Right renal pelvis (tissue), 4 donors: Measurements from ENCODE around the gene USP47. TPM values are rescaled to one million over a fixed set of nuclear protein-coding genes. Genes with fewer than 3 reads are reported as not detected.

Experiments
- DNase-seq, 4 donors: peaks; one replicate each; pipeline ENCODE4 v3.0.0-alpha.2; 2013; ENCODE audit warnings: low read depth in 4 of 4, low spot score in 3 of 4, missing footprints in 1 of 4
- polyA plus RNA-seq, 4 donors: library from polyadenylated mRNA; unstranded; fragments of 120-200 nt; gene quantifications; one replicate each; pipeline ENCODE4 v1.2.1, GENCODE V29; 2013; ENCODE audit not compliant: insufficient read length in 4 of 4

Gene USP47
- polyA plus RNA-seq, 4 donors: 75.0 to 90.0 (median 84.8) TPM

DNA sequence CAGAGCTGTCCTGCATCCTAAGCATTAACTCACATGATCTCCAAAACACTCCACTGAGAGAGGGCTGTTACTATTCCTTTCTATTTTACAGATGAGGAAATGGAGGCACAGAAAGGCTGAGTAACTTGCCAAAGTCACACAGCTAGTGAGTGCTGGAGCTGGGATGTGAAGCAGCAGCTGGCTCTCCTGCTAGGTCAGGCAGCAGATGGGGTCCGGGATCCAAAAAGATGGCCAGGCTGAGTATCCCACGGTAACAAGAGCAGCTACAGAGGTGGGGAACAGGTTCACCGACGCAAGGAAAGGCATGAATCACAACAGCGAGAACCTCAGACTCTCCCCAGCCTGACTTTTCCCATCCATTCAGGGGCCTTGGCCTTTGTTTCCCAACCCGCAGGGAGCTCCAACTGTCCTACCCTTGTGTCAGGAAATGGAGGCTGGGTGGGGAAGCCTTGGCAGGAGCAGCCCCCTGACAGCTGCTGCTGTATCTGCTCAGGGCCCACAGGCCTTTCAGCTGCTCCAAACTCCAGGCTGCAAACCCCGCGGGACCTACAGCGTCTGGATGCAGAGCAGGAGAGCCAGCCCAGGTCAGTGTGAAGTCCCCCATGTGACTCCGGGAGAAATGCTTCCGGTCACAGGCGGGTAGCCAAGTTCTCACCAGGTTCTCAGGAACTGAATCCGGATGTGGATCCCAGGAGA is 137.2 kb downstream of the USP47 start:
- peak in 1 of 4 donors; percentile 57 for DNase-seq

DNA sequence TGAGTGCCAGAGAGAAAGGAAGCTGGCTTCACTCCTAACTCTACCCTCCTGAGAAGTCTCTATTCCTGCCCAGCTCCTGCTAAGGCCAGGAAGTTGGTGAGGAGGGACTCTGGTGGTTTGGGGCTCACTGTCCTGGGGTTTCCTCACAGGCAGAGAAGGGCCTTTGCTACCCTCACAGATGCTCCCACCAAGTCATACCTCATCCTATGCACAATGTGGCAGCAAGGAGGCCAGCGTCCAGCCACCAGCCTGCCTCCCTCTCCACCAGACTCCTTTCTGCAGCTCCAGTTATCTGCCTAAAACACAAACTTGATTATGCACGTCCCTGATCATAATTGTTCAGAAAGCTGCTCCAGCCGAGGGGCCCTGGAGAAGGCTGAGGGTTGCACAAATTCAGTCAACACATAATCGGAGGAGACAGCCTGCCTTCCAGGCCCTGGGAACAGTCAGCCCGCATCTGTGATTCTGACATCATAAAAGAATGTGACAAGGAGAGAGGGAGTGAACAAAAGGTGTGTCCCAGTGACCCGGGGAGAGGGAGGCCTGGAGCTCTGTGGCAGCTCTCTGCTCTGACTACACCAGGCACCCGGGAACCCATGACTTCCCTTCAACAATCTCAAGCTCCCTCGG is 137.8 kb downstream of the USP47 start:
- DNase-seq: peak in 1 of 4 donors; percentile 17

DNA sequence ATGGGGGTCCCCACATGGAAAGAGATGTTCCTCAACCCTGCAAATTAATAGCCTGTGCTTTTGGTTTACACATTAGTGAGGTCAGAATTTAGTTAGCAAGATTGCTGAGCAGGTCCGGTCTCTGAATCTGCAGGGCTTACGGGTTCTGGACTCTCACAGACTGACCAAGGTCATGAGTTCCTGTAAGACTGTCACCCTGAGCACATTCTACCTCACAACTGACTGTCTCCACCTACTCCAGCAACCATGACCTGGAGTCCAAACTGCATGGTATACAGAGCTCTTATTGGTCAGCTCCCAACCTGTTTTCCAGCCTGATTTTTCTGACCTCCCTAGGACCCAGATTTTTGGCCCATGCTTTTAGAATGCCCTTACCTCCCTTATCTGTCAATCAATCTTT is 138.4 kb downstream of the USP47 start:
- DNase-seq: no peak

DNA sequence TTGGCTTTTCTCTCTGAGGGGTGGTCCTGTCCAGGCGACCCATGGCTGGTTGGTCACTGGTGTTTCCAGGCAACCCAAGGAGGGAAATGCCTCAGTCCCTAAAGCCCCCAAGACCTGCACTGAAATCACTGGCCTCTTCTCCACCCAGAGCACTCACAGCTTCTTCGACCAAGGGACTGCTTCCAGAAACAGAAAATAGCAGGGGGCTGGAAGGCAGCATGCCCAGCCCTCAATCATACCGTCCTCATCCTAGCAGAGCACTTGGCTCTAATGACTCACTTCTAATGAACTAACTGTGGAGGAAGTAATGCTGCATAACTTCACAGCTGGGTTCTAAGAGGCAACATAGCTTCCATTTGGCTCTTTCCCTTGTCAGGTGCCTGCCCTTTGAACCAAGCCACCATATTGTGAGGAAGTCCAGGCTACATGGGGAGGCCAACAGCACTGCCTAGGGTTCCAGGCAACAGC is 139.1 kb downstream of the USP47 start:
- DNase-seq: no peak

DNA sequence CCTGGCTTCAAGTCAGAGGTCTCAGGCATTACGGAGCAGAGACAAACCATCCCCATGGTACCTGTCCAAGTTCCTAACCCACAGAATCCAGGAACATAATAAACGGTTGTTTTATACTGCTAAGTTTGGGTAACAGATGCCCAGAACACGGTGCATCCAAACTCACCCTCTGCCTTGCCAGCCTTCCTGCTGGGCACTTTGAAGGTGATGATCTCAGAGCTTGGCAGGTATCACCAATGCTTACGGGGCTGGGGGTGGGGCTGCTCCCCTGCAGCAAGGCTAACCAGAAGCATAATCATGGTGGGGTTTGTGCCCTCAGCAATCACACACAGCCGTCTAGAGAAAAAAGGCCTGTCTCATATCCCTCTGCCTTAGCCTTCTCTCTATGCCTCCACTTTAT is 139.6 kb downstream of the USP47 start:
- no peak for DNase-seq

DNA sequence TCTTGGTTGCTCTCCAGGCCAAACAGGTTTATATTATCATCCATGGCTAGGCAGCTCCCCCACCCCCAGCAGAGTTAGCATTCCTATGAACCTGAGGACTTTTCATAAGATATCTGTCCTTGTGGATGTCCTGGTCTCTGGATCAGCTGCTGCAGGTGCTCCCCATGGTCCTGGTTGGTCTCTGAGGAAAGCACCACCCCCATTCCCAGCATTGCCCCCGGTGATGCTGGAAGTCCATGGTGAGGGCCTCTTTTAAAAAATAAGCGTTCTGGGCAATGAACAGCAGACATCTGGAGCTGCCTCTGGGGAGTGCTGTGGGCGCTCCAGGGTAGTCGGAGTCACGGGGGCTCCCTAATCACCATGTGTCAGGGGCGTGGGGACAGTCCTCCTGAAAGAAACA is 140.1 kb downstream of the USP47 start:
- no peak for DNase-seq

GRCh38 chr11:11982461-11982860 is 140.7 kb downstream of the USP47 start:
- DNase-seq: no peak

DNA sequence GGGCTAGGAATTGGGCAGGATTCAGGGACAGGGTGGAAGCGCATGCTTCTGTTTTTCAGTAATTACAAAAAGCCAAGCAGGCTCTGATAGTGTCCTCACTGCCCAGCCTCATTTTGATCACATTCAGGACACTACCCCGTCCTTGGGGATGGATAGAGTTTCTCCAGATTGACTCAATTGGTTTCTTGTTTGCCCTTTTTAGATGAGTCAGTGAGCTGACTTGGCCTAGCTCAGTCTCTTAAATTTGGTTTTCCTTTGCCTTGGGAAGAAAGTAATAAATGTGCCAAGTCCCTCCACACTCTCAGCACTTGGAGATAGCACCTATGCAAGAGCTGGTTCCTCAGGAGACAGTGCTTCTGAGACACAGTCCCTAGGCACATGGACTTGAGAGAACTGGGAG is 141.2 kb downstream of the USP47 start:
- DNase-seq: no peak

DNA sequence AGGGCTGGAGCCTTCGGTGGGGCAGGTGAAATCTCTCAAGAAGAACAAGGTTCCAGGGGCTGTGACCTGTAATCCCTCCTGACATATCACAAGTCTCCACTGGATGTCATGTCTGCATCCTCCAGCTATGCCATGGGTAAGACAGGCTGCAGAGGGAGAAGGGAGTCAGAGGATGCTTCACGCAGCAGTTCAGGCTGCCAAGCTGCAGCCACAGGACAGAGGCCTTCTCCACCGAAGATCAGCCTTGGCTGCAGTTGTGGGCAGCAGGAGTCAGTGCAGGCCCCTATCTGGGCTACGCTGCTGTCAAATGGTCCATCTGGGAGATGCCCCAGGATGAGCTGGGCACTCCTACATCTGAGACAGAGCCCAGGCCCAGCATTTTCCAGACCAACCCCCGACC is 141.7 kb downstream of the USP47 start:
- no peak for DNase-seq

- no peak for DNase-seq
Observed at GRCh38 chr11:11984563-11984962, 142.8 kb downstream of the USP47 start.

GRCh38 chr11:11985016-11985715 is 143.4 kb downstream of the USP47 start:
- DNase-seq: no peak

DNA sequence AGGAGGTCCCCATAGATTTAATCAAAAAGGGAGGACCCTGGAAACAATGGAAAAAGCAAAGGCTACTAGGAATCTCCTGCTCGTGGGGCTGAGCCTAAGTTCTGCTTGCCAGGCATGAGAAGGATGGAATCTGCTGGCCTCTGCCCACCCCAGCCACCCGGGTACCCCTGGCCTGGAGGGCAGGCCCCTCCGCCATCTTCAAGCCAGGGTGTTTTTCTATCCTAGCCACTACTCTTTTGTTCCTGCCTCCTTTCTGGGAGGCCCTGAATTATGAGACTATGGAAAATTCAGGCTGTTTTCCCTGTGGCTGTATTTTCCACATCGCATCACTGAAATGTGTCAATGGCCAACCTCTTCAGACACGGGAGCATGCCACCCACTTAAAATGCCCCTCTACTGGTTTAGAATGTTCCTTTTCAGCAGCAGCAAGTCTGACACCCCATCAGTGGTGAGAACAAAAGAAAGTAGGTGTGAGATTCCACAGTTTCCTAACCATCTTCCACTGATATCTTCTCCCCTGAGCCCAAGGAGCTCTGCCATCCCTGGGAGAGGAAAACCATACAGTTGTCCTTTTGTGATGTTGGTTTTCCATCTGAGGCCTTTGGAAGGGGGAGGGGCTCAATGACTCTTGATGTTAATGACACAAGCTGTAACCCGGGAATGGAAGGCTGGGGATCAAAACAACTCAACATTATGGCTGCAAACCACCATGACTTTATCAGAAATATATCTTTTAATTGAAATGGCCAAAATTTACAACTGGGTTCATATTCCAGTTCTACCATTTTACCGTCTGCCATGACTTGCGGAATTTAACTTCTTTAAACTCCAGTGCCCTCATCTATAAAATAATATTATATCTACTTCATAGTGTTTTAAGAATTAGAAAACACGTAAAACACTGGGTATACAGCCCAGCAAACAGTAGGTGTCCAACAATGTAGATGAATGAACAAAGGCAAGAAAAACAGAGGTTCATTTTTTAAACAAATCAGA is 144.5 kb downstream of the USP47 start:
- no peak for DNase-seq

- DNase-seq: no peak
Observed at GRCh38 chr11:11987503-11988022, 145.8 kb downstream of the USP47 start.

DNA sequence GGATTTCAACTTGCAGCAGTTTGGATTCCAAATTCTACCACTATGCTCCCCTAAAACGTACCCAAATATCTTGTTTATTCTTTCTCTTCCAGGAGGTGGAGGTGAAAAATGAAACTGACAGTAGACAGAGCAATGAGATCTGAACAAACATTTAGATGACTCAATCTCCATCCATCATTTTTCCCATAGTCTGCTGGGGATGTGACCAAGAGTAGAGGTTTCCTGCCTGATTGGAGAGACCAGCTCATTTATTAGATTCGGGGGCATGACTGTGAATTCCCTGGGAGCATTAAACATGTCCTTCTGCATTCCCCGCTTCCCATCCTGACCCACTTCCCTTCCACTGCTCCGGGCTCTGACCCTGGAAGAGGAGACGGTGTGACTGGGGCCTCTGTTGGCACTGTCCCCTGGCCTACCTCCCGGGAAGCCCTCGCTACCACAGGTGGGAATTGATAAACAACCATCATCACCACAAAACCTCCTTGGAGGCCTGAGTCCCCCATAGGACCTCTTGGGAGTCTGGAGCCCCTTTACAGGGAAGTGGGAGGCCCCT is 146.4 kb downstream of the USP47 start:
- DNase-seq: no peak

GRCh38 chr11:11988681-11989261 is 147.0 kb downstream of the USP47 start:
- no peak for DNase-seq

DNA sequence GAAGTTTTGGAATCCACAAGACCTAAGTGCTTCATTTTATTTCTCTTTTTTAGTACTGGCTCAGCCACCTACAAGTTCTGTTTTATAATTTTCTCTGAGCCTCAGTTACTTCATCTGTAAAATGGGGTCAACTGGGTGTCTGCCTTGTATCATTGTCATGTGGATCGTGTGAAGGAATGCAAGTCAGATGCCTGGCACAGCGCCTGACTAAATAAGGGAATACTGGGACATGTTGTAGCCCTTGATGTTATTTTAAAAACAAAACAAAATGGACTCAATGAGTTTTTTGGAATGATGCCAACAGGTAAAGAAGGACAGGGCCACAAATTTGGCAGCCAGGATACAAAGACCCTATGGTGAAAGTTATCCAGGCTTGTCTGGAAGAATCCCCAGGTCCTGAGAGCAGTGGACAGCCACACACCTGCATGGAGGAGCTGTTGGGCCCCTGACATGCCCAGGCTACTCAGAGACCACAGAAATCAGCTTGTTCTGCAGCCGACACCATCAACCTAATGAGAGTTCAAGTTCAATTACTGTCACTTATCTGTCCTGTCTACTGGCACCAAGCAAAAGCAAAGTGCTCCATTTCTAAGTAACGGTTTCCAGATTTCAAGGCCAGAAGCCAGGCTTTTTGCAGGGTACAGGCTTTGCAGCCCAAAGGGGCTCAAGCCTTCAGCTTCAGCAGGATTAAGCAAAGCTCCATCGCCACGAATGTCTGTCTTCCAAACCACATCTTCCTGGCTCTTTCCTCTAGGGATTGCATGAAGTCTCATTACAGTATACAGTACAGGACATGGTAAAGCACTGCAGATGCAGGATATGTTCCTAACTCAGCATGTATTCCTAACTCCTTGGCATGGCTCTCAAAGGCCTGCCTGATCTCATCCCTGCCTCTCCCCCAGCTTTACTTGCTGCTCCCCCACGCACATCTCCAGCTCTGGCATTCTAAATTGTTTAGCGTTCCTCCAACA is 148.3 kb downstream of the USP47 start:
- DNase-seq: no peak

GRCh38 chr11:11992257-11993212 is 150.8 kb downstream of the USP47 start:
- no peak for DNase-seq
